Measurements from ENCODE around the gene IL17RC.

The IL17RC gene

GRCh38 chr3:9909221-9910013 lies 7.5 kb upstream of the IL17RC start:
- Histone ChIP-seq H3K27ac (no peak overlapping the region), H3K27me3 (replicated peaks) (no peaks in the 10 kb centered on the region), H3K36me3 (replicated peaks) (no peaks in the 10 kb centered on the region), H3K4me3 (ENCODE audit: low read depth, low read length) (no peak overlapping the region)
- TF ChIP-seq CTCF (IDR thresholded peaks at IDR 0.05; ENCODE audit: low read depth, low read length, missing control alignments), result no peak
- in situ Hi-C loops (cut with HindIII; ENCODE audit: low pct_ligation_motif_present, low sequenced_read_pairs), result no loop called here
- no peak for DNase-seq

- DNase-seq, result peak; percentile 18
- Histone ChIP-seq H3K27me3 (replicated peaks) (no peaks in the 10 kb centered on the region), H3K36me3 (replicated peaks) (no peaks in the 10 kb centered on the region), H3K4me3 (ENCODE audit: low read depth, low read length) (no peak overlapping the region), H3K27ac (no peak overlapping the region)
- in situ Hi-C loops (cut with HindIII; ENCODE audit: low pct_ligation_motif_present, low sequenced_read_pairs), result no loop called here
- no peak for TF ChIP-seq CTCF (IDR thresholded peaks at IDR 0.05; ENCODE audit: low read depth, low read length, missing control alignments)
These were observed 5.0 kb upstream of the IL17RC start for GRCh38 chr3:9911863-9912262.

GRCh38 chr3:9912294-9912935 lies 4.5 kb upstream of the IL17RC start:
- Histone ChIP-seq H3K36me3 (replicated peaks) (no peaks in the 10 kb centered on the region), H3K4me3 (ENCODE audit: low read depth, low read length) (no peak overlapping the region), H3K27ac (no peak overlapping the region), H3K27me3 (replicated peaks) (no peaks in the 10 kb centered on the region)
- in situ Hi-C loops (cut with HindIII; ENCODE audit: low pct_ligation_motif_present, low sequenced_read_pairs), result no loop called here
- DNase-seq, result peak; percentile 82
- TF ChIP-seq CTCF (IDR thresholded peaks at IDR 0.05; ENCODE audit: low read depth, low read length, missing control alignments), result no peak

- H3K36me3 ChIP-seq (replicated peaks), result no peaks in the 10 kb centered on the region
- no peak overlapping the region for H3K4me3 ChIP-seq (ENCODE audit: low read depth, low read length)
- no peaks in the 10 kb centered on the region for H3K27me3 ChIP-seq (replicated peaks)
- DNase-seq, result no peak
- TF ChIP-seq CTCF (IDR thresholded peaks at IDR 0.05; ENCODE audit: low read depth, low read length, missing control alignments), result no peak
- in situ Hi-C loops (cut with HindIII; ENCODE audit: low pct_ligation_motif_present, low sequenced_read_pairs), result no loop called here
- no peak overlapping the region for H3K27ac ChIP-seq
These were observed 3.3 kb upstream of the IL17RC start for GRCh38 chr3:9913601-9914000.

GRCh38 chr3:9914011-9914410 lies 2.9 kb upstream of the IL17RC start:
- Histone ChIP-seq H3K4me3 (ENCODE audit: low read depth, low read length) (no peak overlapping the region), H3K27ac (no peak overlapping the region), H3K36me3 (replicated peaks) (no peaks in the 10 kb centered on the region), H3K27me3 (replicated peaks) (no peaks in the 10 kb centered on the region)
- in situ Hi-C loops (cut with HindIII; ENCODE audit: low pct_ligation_motif_present, low sequenced_read_pairs), result no loop called here
- DNase-seq, result no peak
- TF ChIP-seq CTCF (IDR thresholded peaks at IDR 0.05; ENCODE audit: low read depth, low read length, missing control alignments), result no peak

Data from brain microvascular endothelial cell (primary cell).